Neural cell (in vitro differentiated cells): ENCODE measurements around the gene ZFYVE28. TPM values are rescaled to one million over a fixed set of nuclear protein-coding genes. Genes with fewer than 3 reads are reported as not detected.

Experiments used
- H2AFZ ChIP-seq: fragments of 200-600, 300-800 bp; sonication (generic), shearing (Covaris generic); 2 replicates; pipeline ENCODE4 v1.6.0; 2014; ENCODE audit warnings: low read depth, mild to moderate bottlenecking, antibody characterized with exemption, low read length, moderate library complexity
- H3F3A ChIP-seq: fragments of 200-600 bp; shearing (Covaris generic); 2 replicates; pipeline ENCODE4 v1.6.1; 2016; ENCODE audit warnings: mild to moderate bottlenecking, moderate library complexity, mixed read lengths, antibody characterized with exemption, low read length; ENCODE audit not compliant: insufficient read depth, poor library complexity, severe bottlenecking
- H3K27ac ChIP-seq: fragments of 200-600, 300-800 bp; sonication (generic), shearing (Covaris generic); 2 replicates; pipeline ENCODE4 v1.5.1; 2014; ENCODE audit warnings: mild to moderate bottlenecking, low read length, moderate library complexity
- H3K27me3 ChIP-seq: fragments of 300-800, 200-600 bp; sonication (generic), shearing (Covaris generic); 2 replicates; pipeline ENCODE4 v1.6.0; 2014; ENCODE audit warnings: mild to moderate bottlenecking, low read depth, low read length, moderate library complexity; ENCODE audit not compliant: insufficient read depth
- H3K36me3 ChIP-seq: fragments of 300-800, 200-600 bp; sonication (generic), shearing (Covaris generic); 2 replicates; pipeline ENCODE4 v1.5.1; 2014; ENCODE audit warnings: mild to moderate bottlenecking, antibody characterized with exemption, low read length, moderate library complexity; ENCODE audit not compliant: insufficient read depth
- H3K4me2 ChIP-seq: fragments of 300-800, 200-600 bp; sonication (generic), shearing (Covaris generic); 2 replicates; pipeline ENCODE4 v1.6.0; 2014; ENCODE audit warnings: mild to moderate bottlenecking, low read length
- H3K4me3 ChIP-seq: fragments of 300-800, 200-600 bp; sonication (generic), shearing (Covaris generic); 2 replicates; pipeline ENCODE4 v1.5.1; 2014; ENCODE audit warnings: mild to moderate bottlenecking, low read length, moderate library complexity
- H3K79me2 ChIP-seq: fragments of 200-600 bp; shearing (Covaris generic); replicated peaks from 2 replicates; pipeline ENCODE4 v1.6.0; 2014; ENCODE audit warnings: mild to moderate bottlenecking, low read length, moderate library complexity; ENCODE audit not compliant: insufficient read depth
- H3K9ac ChIP-seq: fragments of 300-800, 200-600 bp; sonication (generic), shearing (Covaris generic); 2 replicates; pipeline ENCODE4 v1.6.1; 2016; ENCODE audit warnings: mild to moderate bottlenecking, low read length, mixed read lengths
- H3K9me2 ChIP-seq: fragments of 200-600 bp; shearing (Covaris generic); 2 replicates; pipeline ENCODE4 v1.6.1; 2016; ENCODE audit warnings: mild to moderate bottlenecking, low read length, mixed read lengths; ENCODE audit not compliant: insufficient read depth
- H3K9me3 ChIP-seq: fragments of 200-600, 300-800 bp; sonication (generic), shearing (Covaris generic); 2 replicates; pipeline ENCODE4 v1.6.1; 2016; ENCODE audit warnings: mild to moderate bottlenecking, mixed run types, low read length, moderate library complexity, mixed read lengths
- H4K20me1 ChIP-seq: fragments of 200-600 bp; shearing (Covaris generic); 2 replicates; pipeline ENCODE4 v1.6.1; 2016; ENCODE audit warnings: mild to moderate bottlenecking, mixed run types; ENCODE audit not compliant: insufficient read depth
- CTCF ChIP-seq: fragments of 450-650 bp; IDR thresholded peaks from 2 replicates; pipeline ENCODE4 v1.5.1; 2014; ENCODE audit warnings: antibody characterized with exemption, mild to moderate bottlenecking, moderate library complexity; ENCODE audit not compliant: poor library complexity, severe bottlenecking
- EP300 ChIP-seq: fragments of 450-650 bp; conservative IDR thresholded peaks from 2 replicates; pipeline ENCODE4 v1.6.1; 2014; ENCODE audit warnings: antibody characterized with exemption, mild to moderate bottlenecking, moderate library complexity; ENCODE audit not compliant: poor library complexity, severe bottlenecking
- EZH2 ChIP-seq: fragments of 200-600, 300-800 bp; shearing (Covaris generic), sonication (generic); IDR thresholded peaks from 2 replicates; pipeline ENCODE4 v1.6.1; 2014; ENCODE audit warnings: antibody characterized with exemption, low read length, borderline replicate concordance, mild to moderate bottlenecking; ENCODE audit not compliant: insufficient read depth, poor library complexity, severe bottlenecking
- MXI1 ChIP-seq: fragments of 450-650 bp; conservative IDR thresholded peaks from 2 replicates; pipeline ENCODE4 v1.6.1; 2014; ENCODE audit warnings: antibody characterized with exemption, mild to moderate bottlenecking; ENCODE audit not compliant: poor library complexity, severe bottlenecking
- POLR2AphosphoS5 ChIP-seq: IDR thresholded peaks from 2 replicates; pipeline ENCODE4 v1.6.1; 2012
- RAD21 ChIP-seq: fragments of 450-650 bp; conservative IDR thresholded peaks from 2 replicates; pipeline ENCODE4 v1.6.1; 2014; ENCODE audit warnings: antibody characterized with exemption, mild to moderate bottlenecking, moderate library complexity
- REST ChIP-seq: IDR thresholded peaks from 2 replicates; pipeline ENCODE4 v1.6.1; 2012; ENCODE audit warnings: borderline replicate concordance
- SMC3 ChIP-seq: fragments of 450-650 bp; conservative IDR thresholded peaks from 2 replicates; pipeline ENCODE4 v1.6.1; 2014; ENCODE audit warnings: antibody characterized with exemption, mild to moderate bottlenecking, moderate library complexity; ENCODE audit not compliant: poor library complexity
- TAF1 ChIP-seq: IDR thresholded peaks from 2 replicates; pipeline ENCODE4 v1.6.1; 2012; ENCODE audit warnings: low read depth
- polyA plus RNA-seq: library from polyadenylated mRNA; depleted of rRNA; stranded (reverse); fragments of >200 nt; gene quantifications from 2 replicates; pipeline ENCODE4 v1.2.3, GENCODE V29; 2014

Gene ZFYVE28
- polyA plus RNA-seq, 1 donor from 2014 or later: 2.4 TPM

GRCh38 chr4:2406920-2407319, 11.5 kb downstream of the ZFYVE28 start:
- Histone ChIP-seq H3K9me3 (no peaks in the 10 kb centered on the region), H3K79me2 (no peaks in the 10 kb centered on the region), H3K27me3 (peaks cover 6% of the 10 kb centered on the region), H4K20me1 (no peaks in the 10 kb centered on the region), H3K9ac (no peak overlapping the region), H2AFZ (no peak overlapping the region), H3K9me2 (no peaks in the 10 kb centered on the region), H3F3A (no peaks in the 10 kb centered on the region), H3K4me3 (no peak overlapping the region), H3K36me3 (no peaks in the 10 kb centered on the region), H3K27ac (no peak overlapping the region), H3K4me2 (no peak overlapping the region)
- TF ChIP-seq MXI1 (no peak), EZH2 (no peak), CTCF (no peak), POLR2AphosphoS5 (no peak), EP300 (no peak), TAF1 (no peak), RAD21 (no peak), REST (no peak), SMC3 (no peak)

GRCh38 chr4:2406406-2406805, 12.0 kb downstream of the ZFYVE28 start:
- Histone ChIP-seq H3F3A (no peaks in the 10 kb centered on the region), H3K4me3 (no peak overlapping the region), H2AFZ (no peak overlapping the region), H3K9me3 (no peaks in the 10 kb centered on the region), H3K79me2 (no peaks in the 10 kb centered on the region), H3K27ac (no peak overlapping the region), H4K20me1 (no peaks in the 10 kb centered on the region), H3K9ac (no peak overlapping the region), H3K4me2 (no peak overlapping the region), H3K36me3 (no peaks in the 10 kb centered on the region), H3K27me3 (peaks cover under 1% of the 10 kb centered on the region), H3K9me2 (no peaks in the 10 kb centered on the region)
- TF ChIP-seq CTCF: no peak
- no peak for TF ChIP-seq MXI1
